ENCODE results near the gene BCL2L15.

DNA sequence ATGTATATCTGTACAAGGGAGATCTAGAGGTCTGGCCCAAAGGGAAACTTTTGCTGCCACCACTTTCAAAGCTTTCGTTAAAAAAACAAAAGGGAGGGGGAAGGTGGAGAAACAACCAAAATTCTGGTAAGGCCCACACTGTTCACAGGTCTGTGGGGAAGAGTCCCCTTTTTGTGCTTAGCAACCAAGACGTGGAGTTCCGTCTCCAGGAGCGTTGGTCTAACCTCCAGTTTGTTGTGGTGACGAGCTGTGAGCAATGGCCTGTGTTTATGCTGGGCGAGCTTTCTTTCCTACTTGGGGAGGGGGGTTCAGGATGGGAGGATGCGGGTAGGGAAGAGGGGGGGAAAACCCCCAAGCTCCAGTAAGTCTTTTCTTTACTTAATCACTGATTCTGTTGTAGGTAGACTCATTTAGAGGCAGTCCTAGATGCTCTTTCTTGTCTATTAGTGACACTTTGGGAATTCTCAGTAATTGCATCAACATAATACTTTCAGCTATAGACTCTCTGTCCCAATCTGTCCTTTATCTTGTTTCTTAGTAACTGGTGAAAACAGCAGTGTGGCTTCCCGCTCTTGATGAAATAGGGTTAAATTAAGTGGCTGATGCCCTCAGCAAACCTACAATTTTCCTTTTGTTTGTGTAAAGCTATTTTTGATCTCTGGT lies 43.2 kb upstream of the BCL2L15 start:
- TF ChIP-seq EZH2phosphoT487 (IDR thresholded peaks at IDR 0.05): no peak
- TF ChIP-seq, protein P1, sequence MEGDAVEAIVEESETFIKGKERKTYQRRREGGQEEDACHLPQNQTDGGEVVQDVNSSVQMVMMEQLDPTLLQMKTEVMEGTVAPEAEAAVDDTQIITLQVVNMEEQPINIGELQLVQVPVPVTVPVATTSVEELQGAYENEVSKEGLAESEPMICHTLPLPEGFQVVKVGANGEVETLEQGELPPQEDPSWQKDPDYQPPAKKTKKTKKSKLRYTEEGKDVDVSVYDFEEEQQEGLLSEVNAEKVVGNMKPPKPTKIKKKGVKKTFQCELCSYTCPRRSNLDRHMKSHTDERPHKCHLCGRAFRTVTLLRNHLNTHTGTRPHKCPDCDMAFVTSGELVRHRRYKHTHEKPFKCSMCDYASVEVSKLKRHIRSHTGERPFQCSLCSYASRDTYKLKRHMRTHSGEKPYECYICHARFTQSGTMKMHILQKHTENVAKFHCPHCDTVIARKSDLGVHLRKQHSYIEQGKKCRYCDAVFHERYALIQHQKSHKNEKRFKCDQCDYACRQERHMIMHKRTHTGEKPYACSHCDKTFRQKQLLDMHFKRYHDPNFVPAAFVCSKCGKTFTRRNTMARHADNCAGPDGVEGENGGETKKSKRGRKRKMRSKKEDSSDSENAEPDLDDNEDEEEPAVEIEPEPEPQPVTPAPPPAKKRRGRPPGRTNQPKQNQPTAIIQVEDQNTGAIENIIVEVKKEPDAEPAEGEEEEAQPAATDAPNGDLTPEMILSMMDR (IDR thresholded peaks at IDR 0.05): no peak
